Naive thymus-derived CD4-positive, alpha-beta T cell (primary cell): ENCODE data around the gene PMM1. TPM values are rescaled to one million over a fixed set of nuclear protein-coding genes. Genes with fewer than 3 reads are reported as not detected.
"Not testable (repeated sequence)": the region's sequence is repeated elsewhere in the genome, so short reads cannot be mapped to it uniquely, and the experiment has no call there.

Experiments used
- ATAC-seq: fragments of 150-1000 bp; cut with Tn5 transposase; 2 replicates; pipeline ENCODE4 v1.10.0; 2021; ENCODE audit warnings: mild to moderate bottlenecking, moderate library complexity
- CTCF ChIA-PET: fragments of 350-600 bp; sonication (Branson Sonifier 250); formaldehyde crosslinking; loops from one replicate; lab custom pipeline; 2021; ENCODE audit warnings: antibody characterized with exemption; lab: Charles Lee
- POLR2A ChIA-PET: fragments of 350-600 bp; sonication (Branson Sonifier 250); formaldehyde crosslinking; loops from one replicate; lab custom pipeline; 2021; ENCODE audit warnings: antibody characterized with exemption, inconsistent platforms; lab: Charles Lee
- DNase-seq, 9 donors: peaks; one replicate each; pipeline versions ENCODE4 v3.0.0 to v3.0.0-alpha.2; 2020 to 2022; ENCODE audit warnings: mixed read lengths in 1 of 9
- H3K27ac ChIP-seq: one replicate; pipeline ENCODE4 v1.7.0; 2013; ENCODE audit warnings: mild to moderate bottlenecking, low read depth, low read length, moderate library complexity
- H3K27me3 ChIP-seq, 2 donors: one replicate each; pipeline ENCODE4 v1.7.0; 2013; ENCODE audit warnings: low read length in 2 of 2, mild to moderate bottlenecking in 2 of 2, moderate library complexity in 2 of 2; ENCODE audit not compliant: control insufficient read depth in 2 of 2, insufficient read depth in 2 of 2
- H3K36me3 ChIP-seq, 3 experiments: 1 replicate in 2 of 3; 2 replicates in 1 of 3; pipeline ENCODE4 v1.7.0; 2013; ENCODE audit warnings: low read length in 3 of 3, mild to moderate bottlenecking in 3 of 3, moderate library complexity in 1 of 3; ENCODE audit not compliant: insufficient read depth in 3 of 3, control insufficient read depth in 2 of 3
- H3K4me1 ChIP-seq, 2 donors: one replicate each; pipeline ENCODE4 v1.7.0; 2013; ENCODE audit warnings: low read length in 2 of 2, mild to moderate bottlenecking in 2 of 2, moderate library complexity in 1 of 2; ENCODE audit not compliant: control insufficient read depth in 2 of 2, insufficient read depth in 2 of 2
- H3K4me3 ChIP-seq: 2 replicates; pipeline ENCODE4 v1.7.0; 2013; ENCODE audit warnings: mild to moderate bottlenecking, low read length
- H3K9me3 ChIP-seq, 3 experiments: 1 replicate in 2 of 3; 2 replicates in 1 of 3; pipeline ENCODE4 v1.7.0; 2013; ENCODE audit warnings: low read length in 3 of 3; ENCODE audit not compliant: control insufficient read depth in 2 of 3
- H3K27ac Mint-ChIP-seq, 9 donors: one replicate each; pipeline ENCODE4 v1.8.0; 2020 to 2022; ENCODE audit warnings: mixed read lengths in 9 of 9, mild to moderate bottlenecking in 8 of 9, moderate library complexity in 5 of 9, inconsistent platforms in 2 of 9
- H3K27me3 Mint-ChIP-seq, 5 donors: one replicate each; pipeline ENCODE4 v1.8.0; 2021 to 2022; ENCODE audit warnings: mixed read lengths in 5 of 5, mild to moderate bottlenecking in 1 of 5
- H3K36me3 Mint-ChIP-seq, 5 donors: one replicate each; pipeline ENCODE4 v1.8.0; 2020 to 2022; ENCODE audit warnings: mixed read lengths in 5 of 5, mild to moderate bottlenecking in 3 of 5, inconsistent platforms in 1 of 5
- H3K4me1 Mint-ChIP-seq, 7 donors: one replicate each; pipeline ENCODE4 v1.8.0; 2020 to 2022; ENCODE audit warnings: mixed read lengths in 7 of 7, mild to moderate bottlenecking in 3 of 7, inconsistent platforms in 1 of 7
- H3K4me3 Mint-ChIP-seq, 10 donors: one replicate each; pipeline ENCODE4 v1.8.0; 2020 to 2022; ENCODE audit warnings: mild to moderate bottlenecking in 10 of 10, mixed read lengths in 10 of 10, moderate library complexity in 6 of 10, inconsistent platforms in 2 of 10
- H3K9me3 Mint-ChIP-seq, 11 donors: one replicate each; pipeline ENCODE4 v1.8.0; 2020 to 2022; ENCODE audit warnings: mixed read lengths in 11 of 11, mild to moderate bottlenecking in 4 of 11, inconsistent platforms in 1 of 11, moderate library complexity in 1 of 11
- intact Hi-C, 2 donors: fragments of 100-400 bp; cut with micrococcal nuclease; formaldehyde crosslinking; loops; one replicate each; pipeline ENCODE4 v1.15.1; 2023
- polyA plus RNA-seq, 2 donors: library from polyadenylated mRNA; unstranded; fragments of 300-500 nt; fragmentation: Illumina TruSeq; gene quantifications; one replicate each; pipeline ENCODE4 v1.2.3, GENCODE V29; 2021
- total RNA-seq, 6 experiments: library from RNA in 5 of 6; stranded (reverse) in 5 of 6; gene quantifications; 1 replicate in 5 of 6; 2 replicates in 1 of 6; pipeline ENCODE4 v1.2.3 and lab custom pipeline; 2021 to 2026

The PMM1 gene
- total RNA-seq (10 to 100 TPM; 22.5 to 34.3 (median 26.9) TPM), polyA plus RNA-seq (10 to 100 TPM; 40.7 to 42.8 TPM), total RNA-seq (lab: John Stamatoyannopoulos, UW) (13.2 reads per million, percentile 41 among the genes with 10 or more reads in this experiment)

- ATAC-seq, result peak; percentile 99
- Histone ChIP-seq H3K9me3 (no peaks in the 10 kb centered on the region), H3K4me1 (peaks cover 9 to 11% of the 10 kb centered on the region in 2 donors), H3K36me3 (peaks cover 0 to 6% (median 3%) of the 10 kb centered on the region in 3 experiments), H3K27me3 (no peaks in the 10 kb centered on the region), H3K27ac (peak within 1 kb of the TSS; percentile 79), H3K4me3 (peak within 1 kb of the TSS; percentile 97)
- Mint-ChIP-seq H3K36me3 (peaks cover 0 to 4% (median 0%) of the 10 kb centered on the region in 5 donors), H3K4me1 (peaks cover 5 to 28% (median 22%) of the 10 kb centered on the region in 7 donors), H3K27me3 (no peaks in the 10 kb centered on the region), H3K4me3 (peak within 1 kb of the TSS; percentile 76 to 96 (median 93)), H3K27ac (peak within 1 kb of the TSS; percentile 81 to 93 (median 86)), H3K9me3 (no peaks in the 10 kb centered on the region)
- intact Hi-C loops, result loop anchor here (1.0 to 2.0 kb wide), 10 partner anchors 12 to 638 kb away; partner anchors contain the start of genes ACO2 (in 2 of the 2), DESI1 (in 2 of the 2), POLR3H (in 2 of the 2) and TEF (in 2 of the 2)
- ChIA-PET POLR2A (interaction anchor here (0.5 to 3.9 kb wide), 24 partner anchors 15 to 904 kb away, joined by 3 to 30 read pairs (median 4); partner anchors contain the start of genes ACO2, DESI1, PHF5A and POLR3H), CTCF (no interaction called here)
- peak; percentile 97 to 100 (median 100) for DNase-seq
Observed at GRCh38 chr22:41589391-41590241, at the start of gene PMM1. PMM1 (minus strand) TSS chr22:41589840; CDS start chr22:41589805, 35 bp downstream.

DNA sequence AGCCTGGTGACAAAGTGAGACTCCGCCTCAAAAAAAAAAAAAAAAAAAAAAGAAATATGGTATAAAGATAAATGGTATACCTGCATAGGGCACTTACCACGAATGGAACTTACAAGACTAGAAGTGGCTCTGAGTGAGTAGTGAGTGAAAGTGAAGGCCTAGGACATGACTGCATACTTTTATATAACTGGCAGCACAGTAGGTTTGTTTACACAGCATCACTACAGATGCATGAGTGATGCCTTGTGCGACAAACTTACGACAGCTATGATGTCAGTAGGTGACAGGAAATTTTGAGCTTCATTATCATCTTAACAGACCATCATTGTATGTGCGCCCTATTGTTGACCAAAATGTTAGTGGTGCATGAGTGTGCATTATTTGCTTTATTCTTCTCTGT lies 49.1 kb upstream of the PMM1 start:
- CTCF ChIA-PET, result no interaction called here
- H3K27me3 ChIP-seq, result no peaks in the 10 kb centered on the region
- H3K4me3 Mint-ChIP-seq, result no peak overlapping the region
- H3K4me1 Mint-ChIP-seq, result peaks cover 9 to 16% (median 10%) of the 10 kb centered on the region in 7 donors
- H3K27ac ChIP-seq, result no peak overlapping the region
- peak overlapping the region in 2 of 9 donors; percentile 17 to 37 for H3K27ac Mint-ChIP-seq
- H3K4me1 ChIP-seq, result no peaks in the 10 kb centered on the region
- ATAC-seq (no peak), DNase-seq (no peak)
- H3K36me3 ChIP-seq, result peaks cover 19 to 89% (median 28%) of the 10 kb centered on the region in 3 experiments
- no peaks in the 10 kb centered on the region for H3K9me3 Mint-ChIP-seq
- intact Hi-C loops, result no loop called here
- no peak overlapping the region for H3K4me3 ChIP-seq
- peaks cover 6 to 35% (median 23%) of the 10 kb centered on the region in 5 donors for H3K36me3 Mint-ChIP-seq
- no peaks in the 10 kb centered on the region for H3K27me3 Mint-ChIP-seq
- POLR2A ChIA-PET, result no interaction called here
- no peaks in the 10 kb centered on the region for H3K9me3 ChIP-seq

DNA sequence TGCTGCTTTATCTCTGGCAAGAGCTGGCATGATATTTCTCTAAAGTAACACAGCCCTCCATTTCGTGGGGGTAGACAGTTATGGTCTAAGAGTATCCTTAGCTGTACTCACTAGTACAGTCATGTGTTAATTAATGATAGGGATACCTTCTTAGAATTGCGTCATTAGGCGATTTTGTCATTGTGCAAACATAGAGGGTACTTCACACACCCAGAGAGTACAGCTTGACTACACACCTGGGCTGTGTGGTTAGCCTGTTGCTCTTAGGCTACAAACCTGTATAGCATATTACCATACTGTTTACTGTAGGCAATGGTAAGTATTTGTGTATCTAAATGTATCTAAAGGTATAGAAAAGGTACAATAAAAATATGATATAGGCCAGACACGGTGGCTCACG lies 48.5 kb upstream of the PMM1 start:
- no peaks in the 10 kb centered on the region for H3K9me3 ChIP-seq
- H3K36me3 ChIP-seq, result peaks cover 19 to 91% (median 28%) of the 10 kb centered on the region in 3 experiments
- H3K4me1 ChIP-seq, result no peaks in the 10 kb centered on the region
- no peaks in the 10 kb centered on the region for H3K27me3 ChIP-seq
- ChIA-PET POLR2A (interaction anchor here (1.4 kb wide), 1 partner anchor 11 kb away, joined by 3 read pairs; no protein-coding TSS in a partner anchor), CTCF (interaction anchor here (0.6 kb wide), 1 partner anchor 385 kb away, joined by 3 read pairs; no protein-coding TSS in a partner anchor)
- intact Hi-C loops, result no loop called here
- H3K27ac ChIP-seq, result no peak overlapping the region
- H3K27ac Mint-ChIP-seq, result no peak overlapping the region
- peaks cover 9 to 16% (median 10%) of the 10 kb centered on the region in 7 donors for H3K4me1 Mint-ChIP-seq
- DNase-seq (no peak), ATAC-seq (no peak)
- no peaks in the 10 kb centered on the region for H3K27me3 Mint-ChIP-seq
- no peak overlapping the region for H3K4me3 Mint-ChIP-seq
- H3K4me3 ChIP-seq, result no peak overlapping the region
- H3K36me3 Mint-ChIP-seq, result peaks cover 6 to 39% (median 23%) of the 10 kb centered on the region in 5 donors
- no peaks in the 10 kb centered on the region for H3K9me3 Mint-ChIP-seq

DNA sequence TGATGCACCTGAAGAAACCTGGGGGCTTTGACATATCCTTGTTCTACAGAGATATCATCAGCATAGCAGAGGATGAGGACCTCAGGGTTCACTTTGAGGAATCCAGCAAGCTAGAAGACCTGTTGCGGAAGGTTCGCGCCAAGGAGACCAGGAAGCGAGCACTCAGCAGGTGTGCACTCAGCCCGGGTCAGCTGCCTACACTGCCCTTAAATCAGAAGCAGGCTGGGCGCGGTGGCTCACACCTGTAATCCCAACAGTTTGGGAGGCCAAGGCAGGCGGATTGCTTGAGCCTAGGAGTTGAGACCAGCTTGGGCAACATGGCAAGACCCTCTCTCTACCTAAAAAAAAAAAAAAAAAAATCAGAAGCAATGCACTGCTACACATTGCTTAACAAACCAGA lies 48.0 kb upstream of the PMM1 start:
- Mint-ChIP-seq H3K4me1 (peaks cover 9 to 16% (median 10%) of the 10 kb centered on the region in 7 donors), H3K36me3 (peaks cover 6 to 39% (median 23%) of the 10 kb centered on the region in 5 donors)
- H3K4me3 Mint-ChIP-seq, H3K27me3 Mint-ChIP-seq, H3K27ac Mint-ChIP-seq, H3K4me3 ChIP-seq, ATAC-seq, H3K9me3 Mint-ChIP-seq, H3K9me3 ChIP-seq, H3K27me3 ChIP-seq, DNase-seq, H3K4me1 ChIP-seq, H3K27ac ChIP-seq, intact Hi-C loops: not testable (repeated sequence)
- peaks cover 19 to 87% (median 28%) of the 10 kb centered on the region in 3 experiments for H3K36me3 ChIP-seq
- ChIA-PET POLR2A (interaction anchor here (1.4 kb wide), 1 partner anchor 11 kb away, joined by 3 read pairs; no protein-coding TSS in a partner anchor), CTCF (interaction anchor here (0.6 to 0.7 kb wide), 2 partner anchors 384 to 549 kb away, joined by 3 read pairs; no protein-coding TSS in a partner anchor)

DNA sequence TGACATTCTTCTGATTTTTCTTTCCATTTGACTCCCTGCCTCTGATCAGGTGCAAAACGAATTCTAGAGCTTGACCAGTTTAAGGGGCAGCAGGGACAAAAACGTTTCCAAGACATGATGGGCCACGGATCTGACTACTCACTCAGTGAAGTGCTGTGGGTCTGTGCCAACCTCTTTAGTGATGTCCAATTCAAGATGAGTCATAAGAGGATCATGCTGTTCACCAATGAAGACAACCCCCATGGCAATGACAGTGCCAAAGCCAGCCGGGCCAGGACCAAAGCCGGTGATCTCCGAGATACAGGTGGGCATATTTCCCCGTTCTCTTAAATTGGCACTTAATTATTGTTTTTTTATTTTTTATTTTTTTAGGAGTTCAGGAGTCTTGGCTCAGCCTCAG lies 46.8 kb upstream of the PMM1 start:
- no peaks in the 10 kb centered on the region for H3K9me3 ChIP-seq
- Mint-ChIP-seq H3K4me1 (peaks cover 0 to 12% (median 4%) of the 10 kb centered on the region in 7 donors), H3K36me3 (peaks cover 0 to 35% (median 13%) of the 10 kb centered on the region in 5 donors), H3K4me3 (no peak overlapping the region), H3K27ac (no peak overlapping the region), H3K27me3 (no peaks in the 10 kb centered on the region), H3K9me3 (no peaks in the 10 kb centered on the region)
- ChIA-PET CTCF (no interaction called here), POLR2A (no interaction called here)
- ATAC-seq (no peak), DNase-seq (no peak)
- intact Hi-C loops, result no loop called here
- H3K4me1 ChIP-seq, result no peaks in the 10 kb centered on the region
- no peak overlapping the region for H3K4me3 ChIP-seq
- H3K27me3 ChIP-seq, result no peaks in the 10 kb centered on the region
- peaks cover 19 to 78% (median 23%) of the 10 kb centered on the region in 3 experiments for H3K36me3 ChIP-seq
- H3K27ac ChIP-seq, result no peak overlapping the region

DNA sequence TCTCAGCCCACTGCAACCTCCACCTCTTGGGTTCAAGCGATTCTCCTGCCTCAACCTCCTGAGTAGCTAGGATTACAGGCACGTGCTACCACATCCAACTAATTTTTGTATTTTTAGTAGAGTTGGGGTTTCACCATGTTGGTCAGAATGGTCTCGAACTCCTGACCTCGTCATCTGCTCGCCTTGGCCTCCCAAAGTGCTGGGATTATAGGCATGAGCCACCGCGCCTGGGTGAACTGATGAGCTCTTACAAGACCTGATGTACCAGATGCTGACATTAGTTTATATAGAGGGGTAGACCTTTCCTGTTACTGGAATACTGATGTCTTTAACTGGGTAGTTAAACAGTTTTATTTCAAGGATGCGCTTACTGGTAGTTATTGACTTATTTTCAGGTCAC lies 45.0 kb upstream of the PMM1 start:
- intact Hi-C loops, result not testable (repeated sequence)

More for the DNA sequence above, 45.0 kb upstream of the PMM1 start:
- H3K27ac ChIP-seq, H3K4me3 Mint-ChIP-seq, H3K27ac Mint-ChIP-seq, CTCF ChIA-PET, H3K9me3 ChIP-seq, H3K27me3 ChIP-seq, DNase-seq, H3K4me1 ChIP-seq, H3K9me3 Mint-ChIP-seq, H3K27me3 Mint-ChIP-seq, H3K4me3 ChIP-seq, ATAC-seq: not testable (repeated sequence)
- peaks cover 0 to 35% (median 10%) of the 10 kb centered on the region in 5 donors for H3K36me3 Mint-ChIP-seq
- peaks cover 0 to 12% (median 4%) of the 10 kb centered on the region in 7 donors for H3K4me1 Mint-ChIP-seq
- POLR2A ChIA-PET, result interaction anchor here (1.0 kb wide), 1 partner anchor 13 kb away, joined by 4 read pairs; the partner anchor contains the start of gene XRCC6
- peaks cover 11 to 69% (median 20%) of the 10 kb centered on the region in 3 experiments for H3K36me3 ChIP-seq
